Hepatocyte (in vitro differentiated cells): ENCODE data around the gene RNF17. TPM values are rescaled to one million over a fixed set of nuclear protein-coding genes. Genes with fewer than 3 reads are reported as not detected.

Experiments
- DNase-seq: peaks from one replicate; pipeline ENCODE4 v3.0.0-alpha.2; 2016; ENCODE audit warnings: low spot score
- H2AFZ ChIP-seq: fragments of 200-600 bp; sonication (generic); 2 replicates; pipeline ENCODE4 v1.6.0; 2016; ENCODE audit warnings: antibody characterized with exemption, mild to moderate bottlenecking
- H3K27ac ChIP-seq: fragments of 200-600 bp; sonication (generic); 2 replicates; pipeline ENCODE4 v1.5.1; 2016; ENCODE audit warnings: mild to moderate bottlenecking
- H3K27me3 ChIP-seq: fragments of 200-600 bp; sonication (generic); 2 replicates; pipeline ENCODE4 v1.6.1; 2016
- H3K36me3 ChIP-seq: fragments of 200-600 bp; sonication (generic); replicated peaks from 2 replicates; pipeline ENCODE4 v1.5.1; 2016; ENCODE audit warnings: low read depth; ENCODE audit not compliant: insufficient read depth
- H3K4me1 ChIP-seq: fragments of 200-600 bp; sonication (generic); 2 replicates; pipeline ENCODE4 v1.5.1; 2016; ENCODE audit warnings: mild to moderate bottlenecking, moderate library complexity; ENCODE audit not compliant: insufficient read depth
- H3K4me2 ChIP-seq: fragments of 200-600 bp; sonication (generic); 2 replicates; pipeline ENCODE4 v1.6.0; 2016
- H3K4me3 ChIP-seq: fragments of 200-600 bp; sonication (generic); 2 replicates; pipeline ENCODE4 v1.5.1; 2016; ENCODE audit warnings: mild to moderate bottlenecking
- H3K79me2 ChIP-seq: fragments of 200-600 bp; sonication (generic); 2 replicates; pipeline ENCODE4 v1.6.0; 2017; ENCODE audit warnings: mild to moderate bottlenecking
- H3K9me2 ChIP-seq: fragments of 200-600 bp; sonication (generic); replicated peaks from 2 replicates; pipeline ENCODE4 v1.6.0; 2017; ENCODE audit warnings: mild to moderate bottlenecking; ENCODE audit not compliant: insufficient read depth
- H3K9me3 ChIP-seq: fragments of 200-600 bp; sonication (generic); 2 replicates; pipeline ENCODE4 v1.5.1; 2016; ENCODE audit warnings: low read depth, mild to moderate bottlenecking
- H4K20me1 ChIP-seq: fragments of 200-600 bp; sonication (generic); 2 replicates; pipeline ENCODE4 v1.6.0; 2016; ENCODE audit warnings: mild to moderate bottlenecking; ENCODE audit not compliant: insufficient read depth, poor library complexity, severe bottlenecking
- CTCF ChIP-seq: fragments of 200-600 bp; sonication (generic); IDR thresholded peaks from 2 replicates; pipeline ENCODE4 v1.5.1; 2016; ENCODE audit warnings: antibody characterized with exemption, mild to moderate bottlenecking; ENCODE audit not compliant: poor library complexity
- EZH2 ChIP-seq: fragments of 200-600 bp; sonication (generic); IDR thresholded peaks from 2 replicates; pipeline ENCODE4 v1.6.1; 2016; ENCODE audit warnings: antibody characterized with exemption, mild to moderate bottlenecking, borderline replicate concordance
- EZH2phosphoT487 ChIP-seq: fragments of 200-600 bp; sonication (generic); IDR thresholded peaks from one replicate; pipeline ENCODE4 v1.6.1; 2018; ENCODE audit warnings: antibody characterized with exemption, mild to moderate bottlenecking, low read depth, moderate library complexity; ENCODE audit not compliant: unreplicated experiment, severe bottlenecking
- WGBS: methylation state at CpG from one replicate; pipeline ENCODE4 v1.1.6; 2016; ENCODE audit warnings: low lambda C conversion rate; ENCODE audit errors: missing lambda C conversion rate; 5-methylcytosine and 5-hydroxymethylcytosine counted together
- polyA plus RNA-seq: library from polyadenylated mRNA; unstranded; fragments of >200 nt; fragmentation: Nextera tagmentation; extraction: Ambion mirVana; gene quantifications from 2 replicates; pipeline ENCODE4 v1.2.1, GENCODE V29; 2016
- total RNA-seq: library from RNA; depleted of rRNA; stranded (reverse); fragments of >200 nt; gene quantifications from 2 replicates; pipeline ENCODE4 v1.2.3, GENCODE V29; 2014

The RNF17 gene
- total and polyA plus RNA-seq, 2 experiments from 2014 or later, result not detected

- WGBS, result 89% methylated on average over 1 of the region's 1 CpG
- Histone ChIP-seq H3K4me2 (no peak overlapping the region), H3K27me3 (peaks cover 33% of the 10 kb centered on the region), H3K79me2 (no peaks in the 10 kb centered on the region), H3K4me3 (no peak overlapping the region), H4K20me1 (no peaks in the 10 kb centered on the region), H3K36me3 (no peaks in the 10 kb centered on the region), H3K27ac (no peak overlapping the region), H3K4me1 (peaks cover 3% of the 10 kb centered on the region), H3K9me2 (no peaks in the 10 kb centered on the region), H3K9me3 (no peaks in the 10 kb centered on the region), H2AFZ (no peak overlapping the region)
- no peak for TF ChIP-seq EZH2
- no peak for TF ChIP-seq EZH2phosphoT487
- no peak for TF ChIP-seq CTCF
- DNase-seq, result no peak
These were observed 165.2 kb downstream of the RNF17 start for GRCh38 chr13:24929196-24929595.

Other genes starting within 250 kb of the RNF17 start
- 0.07 TPM in 1 of 2 replicates, not detected in the other for gene ATP12A, start 83.8 kb upstream of the RNF17 start, total RNA-seq
- gene ATP12A, start 83.8 kb upstream of the RNF17 start, polyA plus RNA-seq, result 0.31 TPM in 1 of 2 replicates, not detected in the other